ENCODE measurements around the gene KHDRBS2.

DNA sequence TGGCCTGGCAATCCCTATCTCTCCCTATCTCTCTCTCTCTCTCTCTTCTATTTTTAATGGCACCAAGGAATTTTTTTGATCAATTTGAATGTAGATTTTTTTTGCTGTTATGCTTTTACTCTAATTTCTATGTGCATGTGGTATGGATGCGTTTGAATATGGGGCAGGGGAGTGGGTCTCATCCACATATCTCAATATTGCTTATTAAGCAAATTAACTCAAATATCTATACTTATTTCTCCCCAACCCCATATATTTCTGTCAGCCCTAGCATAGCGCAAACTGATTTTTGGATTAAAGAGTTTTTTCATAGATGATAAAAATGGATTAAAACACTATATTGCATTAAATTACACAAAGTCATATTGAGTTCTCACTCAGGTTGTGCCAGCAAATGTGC, 210.2 kb downstream of the KHDRBS2 start:
- TF ChIP-seq EZH2 (IDR thresholded peaks at IDR 0.05) (no peak), POLR2AphosphoS5 (IDR thresholded peaks at IDR 0.05; ENCODE audit: borderline replicate concordance, low read depth, low read length) (no peak), FOXP2 (optimal IDR thresholded peaks at IDR 0.05; ENCODE audit: control extremely low read depth, extremely low read length, insufficient read depth) (no peak)

All from SK-N-MC (cell line).